Ecto neural progenitor cell (in vitro differentiated cells): ENCODE results near the gene SEPTIN7.

ENCODE experiments used
- DNase-seq: peaks from one replicate; pipeline ENCODE4 v3.0.0-alpha.2; 2018; ENCODE audit warnings: low spot score

The SEPTIN7 gene

GRCh38 chr7:35839860-35840854 is 39.3 kb downstream of the SEPTIN7 start:
- DNase-seq, result no peak

GRCh38 chr7:35846816-35847412 is 46.1 kb downstream of the SEPTIN7 start:
- DNase-seq, result no peak

- DNase-seq, result no peak
These were observed 47.9 kb downstream of the SEPTIN7 start for GRCh38 chr7:35848725-35849124.

GRCh38 chr7:35849158-35849831 is 48.4 kb downstream of the SEPTIN7 start:
- DNase-seq, result no peak

GRCh38 chr7:35849954-35850353 is 49.1 kb downstream of the SEPTIN7 start:
- no peak for DNase-seq
